ENCODE measurements around the gene ADAR. TPM values are rescaled to one million over a fixed set of nuclear protein-coding genes. Genes with fewer than 3 reads are reported as not detected.

The ADAR gene
- total and polyA plus RNA-seq, 2 of the 8 experiments (the other 6 are each of a cell fraction or from before 2014, with no cell fraction given): 125 to 242 TPM

GRCh38 chr1:154599658-154600057 lies 8.3 kb downstream of the ADAR start:
- H3K14ac ChIP-seq (ENCODE audit: insufficient read length): no peak overlapping the region
- no peak overlapping the region for H2BK12ac ChIP-seq (ENCODE audit: low read depth, low read length)
- no peak overlapping the region for H3K23ac ChIP-seq (ENCODE audit: insufficient read length)
- no peak overlapping the region for H3K4me3 ChIP-seq (ENCODE audit: extremely low read depth in 1 of 4, insufficient read depth in 2 of 4, low read depth in 3 of 4, low read length in 4 of 4)
- no peak overlapping the region for H3K4me2 ChIP-seq (ENCODE audit: insufficient read depth in 1 of 2, low read depth in 2 of 2, low read length in 2 of 2)
- H4K5ac ChIP-seq (ENCODE audit: insufficient read length, low read depth, low read length): no peak overlapping the region
- no peak overlapping the region for H3K4ac ChIP-seq (replicated peaks; ENCODE audit: insufficient read length, low read depth, low read length)
- no peak overlapping the region for H2BK15ac ChIP-seq (ENCODE audit: low read length)
- H2BK20ac ChIP-seq (ENCODE audit: low read length): no peak overlapping the region
- no peak overlapping the region for H4K91ac ChIP-seq (replicated peaks; ENCODE audit: insufficient read length, low read length)
- H3K36me3 ChIP-seq (ENCODE audit: control insufficient read depth in 2 of 4, insufficient read depth in 4 of 4, low read length in 3 of 4): peaks cover 38 to 61% (median 56%) of the 10 kb centered on the region in 4 experiments
- ChIA-PET POLR2A (ENCODE audit: partially characterized antibody) (interaction anchor here (0.6 to 2.1 kb wide), 5 partner anchors 8 to 26 kb away, joined by 3 to 7 read pairs (median 5); no protein-coding TSS in a partner anchor), CTCF (ENCODE audit: partially characterized antibody) (interaction anchor here (0.7 to 1.4 kb wide), 5 partner anchors 11 to 220 kb away, joined by 3 to 4 read pairs (median 3); no protein-coding TSS in a partner anchor)
- DNase-seq (ENCODE audit: low read depth in 1 of 2, low spot score in 2 of 2): no peak
- H2BK120ac ChIP-seq (replicated peaks; ENCODE audit: low read depth, low read length): no peak overlapping the region
- no peaks in the 10 kb centered on the region for H3K4me1 ChIP-seq (replicated peaks in 1 of 4; ENCODE audit: control insufficient read depth in 3 of 4, insufficient read depth in 4 of 4, low read length in 3 of 4)
- no peak overlapping the region for H3K56ac ChIP-seq (replicated peaks; ENCODE audit: insufficient read length, low read depth, low read length)
- no peak overlapping the region for H2AK5ac ChIP-seq (ENCODE audit: low read depth, low read length)
- FAIRE-seq: no peak
- no peak overlapping the region for H4K8ac ChIP-seq (ENCODE audit: extremely low read depth, insufficient read depth, low read length)
- H3K18ac ChIP-seq (ENCODE audit: extremely low read depth, low read length): no peak overlapping the region
- no peaks in the 10 kb centered on the region for H3K23me2 ChIP-seq (ENCODE audit: low read depth, low read length)
- H3K27me3 ChIP-seq (replicated peaks in 1 of 4; ENCODE audit: control insufficient read depth in 3 of 4, extremely low read depth in 1 of 4, insufficient read depth in 3 of 4, low read length in 3 of 4): no peaks in the 10 kb centered on the region
- 89% methylated on average over 3 of the region's 3 CpGs; no CpG with 5 or more reads in 1 of the 2 experiments for WGBS, 2 experiments (ENCODE audit: extremely low coverage in 1 of 2, insufficient coverage in 1 of 2, insufficient read length in 1 of 2, insufficient replicate concordance in 2 of 2, low coverage in 1 of 2, low lambda C conversion rate in 2 of 2, missing lambda C conversion rate in 1 of 2)
- H3K9ac ChIP-seq (replicated peaks in 1 of 4; ENCODE audit: extremely low read depth in 1 of 4, low read depth in 3 of 4, low read length in 3 of 4): no peak overlapping the region
- peaks cover 19 to 60% of the 10 kb centered on the region in 2 experiments for H3K79me2 ChIP-seq (ENCODE audit: control insufficient read depth in 1 of 2, insufficient read depth in 2 of 2, low read length in 2 of 2)
- H3K79me1 ChIP-seq (ENCODE audit: low read depth, low read length): peaks cover 11% of the 10 kb centered on the region
- H2AFZ ChIP-seq (ENCODE audit: low read length): no peak overlapping the region
- H3K27ac ChIP-seq (ENCODE audit: low read depth, low read length): no peak overlapping the region
- H4K20me1 ChIP-seq (replicated peaks in 1 of 2; ENCODE audit: control insufficient read depth in 1 of 2, insufficient read depth in 2 of 2, low read length in 2 of 2): peaks cover 17 to 30% of the 10 kb centered on the region in 2 experiments
- H3K9me3 ChIP-seq (ENCODE audit: insufficient read depth in 2 of 2, low read depth in 1 of 2, low read length in 1 of 2): no peaks in the 10 kb centered on the region
- no peak overlapping the region for H2BK5ac ChIP-seq (ENCODE audit: low read depth, low read length)
- no peak for TF ChIP-seq NANOG (IDR thresholded peaks at IDR 0.05; ENCODE audit: insufficient read depth, low read depth, low read length, poor library complexity, severe bottlenecking)
- no peak for TF ChIP-seq MAFK (IDR thresholded peaks at IDR 0.05; ENCODE audit: low read depth, low read length)
- TF ChIP-seq RFX5 (IDR thresholded peaks at IDR 0.05; ENCODE audit: borderline replicate concordance, low read depth, low read length): no peak
- TF ChIP-seq, protein P1, sequence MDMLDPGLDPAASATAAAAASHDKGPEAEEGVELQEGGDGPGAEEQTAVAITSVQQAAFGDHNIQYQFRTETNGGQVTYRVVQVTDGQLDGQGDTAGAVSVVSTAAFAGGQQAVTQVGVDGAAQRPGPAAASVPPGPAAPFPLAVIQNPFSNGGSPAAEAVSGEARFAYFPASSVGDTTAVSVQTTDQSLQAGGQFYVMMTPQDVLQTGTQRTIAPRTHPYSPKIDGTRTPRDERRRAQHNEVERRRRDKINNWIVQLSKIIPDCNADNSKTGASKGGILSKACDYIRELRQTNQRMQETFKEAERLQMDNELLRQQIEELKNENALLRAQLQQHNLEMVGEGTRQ (IDR thresholded peaks at IDR 0.05; ENCODE audit: low read length): no peak
- no peak for TF ChIP-seq SIX5 (IDR thresholded peaks at IDR 0.05; ENCODE audit: low read depth, low read length)
- no peak for TF ChIP-seq TAF7 (optimal IDR thresholded peaks at IDR 0.05; ENCODE audit: borderline replicate concordance, low read depth, low read length)
- TF ChIP-seq SP1 (IDR thresholded peaks at IDR 0.05; ENCODE audit: low read depth, low read length): no peak
